Lower leg skin (tissue), 3 donors: ENCODE data around the gene TUBA4A.

Experiments used
- CTCF ChIP-seq, 3 donors: fragments of 450-650 bp; IDR thresholded peaks; one replicate each; pipeline ENCODE4 v1.5.1; 2016; ENCODE audit warnings: antibody characterized with exemption in 3 of 3, mild to moderate bottlenecking in 3 of 3, moderate library complexity in 2 of 3
- POLR2A ChIP-seq, 2 donors: fragments of 450-650 bp; IDR thresholded peaks; one replicate each; pipeline ENCODE4 v1.6.1; 2016 to 2017; ENCODE audit warnings: antibody characterized with exemption in 2 of 2, mild to moderate bottlenecking in 1 of 2, moderate library complexity in 1 of 2

DNA sequence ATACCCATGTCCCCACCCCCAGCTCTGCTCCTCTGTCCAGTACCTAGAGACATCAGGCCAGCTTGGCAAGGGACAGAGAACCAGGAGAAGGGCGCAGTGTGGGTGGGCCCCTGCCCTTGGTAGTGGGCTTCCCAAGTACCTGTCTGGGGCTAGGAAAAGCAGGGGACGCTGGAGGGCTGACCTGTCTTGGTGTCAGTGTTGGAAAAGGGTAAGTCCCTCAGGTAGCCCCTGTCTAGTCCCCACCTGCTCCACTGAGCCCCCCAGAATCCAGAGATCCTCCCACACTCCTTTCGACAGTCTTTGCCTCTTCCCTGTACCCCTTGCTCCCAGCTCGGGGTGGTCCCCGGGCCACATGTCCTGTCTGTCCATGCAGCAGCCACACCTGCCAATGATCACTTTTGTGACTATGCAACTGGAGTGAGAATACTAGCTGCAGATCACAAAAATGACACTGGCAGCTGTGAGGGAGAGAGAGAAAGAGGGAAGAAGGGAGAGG lies 40.1 kb upstream of the TUBA4A start:
- no peak for TF ChIP-seq CTCF (IDR thresholded peaks at IDR 0.05)
- no peak for TF ChIP-seq POLR2A (IDR thresholded peaks at IDR 0.05)
